ENCODE data around the gene ANKRD1.
A peak's percentile ranks its signal among the peaks of the same experiment; 100 is the strongest.
"Not testable (repeated sequence)": the region's sequence is repeated elsewhere in the genome, so short reads cannot be mapped to it uniquely, and the experiment has no call there.

Gene ANKRD1

DNA sequence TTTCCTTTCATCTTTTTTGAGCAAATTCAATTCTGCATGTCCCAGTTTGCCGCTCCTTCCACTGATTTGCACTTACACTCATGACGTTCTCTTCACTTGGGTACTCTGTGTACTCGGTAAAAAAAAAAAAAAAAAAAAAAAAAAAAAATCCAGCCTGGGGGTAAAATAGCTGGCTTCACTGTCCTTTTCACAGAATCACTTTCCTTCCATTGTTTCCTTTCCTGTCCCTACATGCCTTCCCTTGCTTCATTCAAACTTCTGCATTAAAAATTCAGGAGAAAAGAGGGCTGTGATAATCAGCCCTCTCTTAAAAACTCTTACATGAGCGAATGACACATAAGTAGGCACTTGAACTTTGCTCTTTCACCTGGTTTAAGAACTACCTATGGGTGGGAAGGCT is 8.7 kb downstream of the ANKRD1 start:
- DNase-seq = peak in 1 of 3 experiments; percentile 16

- peak; percentile 34 to 74 (median 62) for DNase-seq
Measured at GRCh38 chr10:90911133-90912051, 9.5 kb downstream of the ANKRD1 start.

DNA sequence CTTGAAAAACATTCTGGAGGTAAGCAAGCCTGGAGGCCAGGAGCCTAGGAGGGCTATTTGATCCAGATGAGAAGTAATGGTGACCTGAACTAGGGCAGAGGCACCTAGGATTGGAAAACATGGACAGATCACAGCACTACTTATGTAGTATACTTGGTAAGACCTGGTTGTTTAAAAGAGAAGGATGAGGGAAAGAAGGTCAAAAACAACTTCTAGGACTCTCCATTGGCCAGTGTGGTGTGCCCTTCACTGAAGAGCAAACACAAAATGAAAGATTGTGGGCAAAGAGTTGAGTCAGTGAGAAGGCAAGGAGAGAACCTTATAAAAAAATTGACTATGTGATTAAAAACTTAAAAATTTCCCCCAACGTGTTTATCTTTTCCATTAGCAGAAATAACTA is 14.3 kb downstream of the ANKRD1 start:
- no peak for DNase-seq

- no peak for DNase-seq
Measured at GRCh38 chr10:90905925-90906324, 15.0 kb downstream of the ANKRD1 start.

- not testable (repeated sequence) for DNase-seq
Measured at GRCh38 chr10:90896916-90897315, 24.0 kb downstream of the ANKRD1 start.

GRCh38 chr10:90893190-90893589 is 27.7 kb downstream of the ANKRD1 start:
- DNase-seq = no peak

- no peak for DNase-seq
Measured at GRCh38 chr10:90890347-90890746, 30.5 kb downstream of the ANKRD1 start.

DNA sequence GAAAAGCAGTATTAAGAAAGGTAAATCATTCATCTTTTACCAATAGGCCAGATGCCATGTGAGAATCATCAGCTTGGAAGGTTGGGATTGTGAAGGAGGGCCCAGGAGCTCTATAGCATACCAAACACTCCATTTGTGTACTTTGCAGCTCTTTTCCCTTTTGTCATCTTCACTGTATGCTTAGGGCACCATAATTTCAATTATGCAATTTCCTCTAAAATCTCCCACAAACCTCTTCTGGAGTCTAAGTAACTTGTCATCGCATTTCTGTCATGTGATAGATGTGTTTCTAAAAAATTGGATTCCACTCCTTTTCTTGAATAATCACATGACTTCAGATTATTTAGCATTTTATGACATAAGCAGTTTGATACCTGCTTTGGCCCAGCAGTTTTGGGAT is 31.3 kb downstream of the ANKRD1 start:
- no peak for DNase-seq

- DNase-seq = no peak
Measured at GRCh38 chr10:90888387-90888786, 32.5 kb downstream of the ANKRD1 start.

DNA sequence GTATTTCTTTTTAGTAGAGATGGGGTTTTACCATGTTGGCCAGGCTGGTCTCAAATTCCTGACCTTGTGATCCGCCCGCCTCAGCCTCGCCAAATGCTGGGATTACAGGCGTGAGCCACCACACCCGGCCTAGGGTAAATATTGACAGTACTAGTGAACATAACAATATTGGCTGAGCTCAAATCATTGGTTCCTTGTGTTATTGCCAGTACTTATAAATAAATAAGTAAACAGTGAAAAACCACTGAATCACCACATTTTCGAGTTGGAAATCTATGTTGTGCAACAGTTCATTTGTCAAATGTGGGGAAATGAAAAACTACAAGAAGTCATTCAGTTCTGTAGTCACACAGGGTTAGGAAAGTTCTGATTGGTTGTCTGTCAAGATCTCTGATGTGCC is 33.3 kb downstream of the ANKRD1 start:
- DNase-seq = no peak

DNA sequence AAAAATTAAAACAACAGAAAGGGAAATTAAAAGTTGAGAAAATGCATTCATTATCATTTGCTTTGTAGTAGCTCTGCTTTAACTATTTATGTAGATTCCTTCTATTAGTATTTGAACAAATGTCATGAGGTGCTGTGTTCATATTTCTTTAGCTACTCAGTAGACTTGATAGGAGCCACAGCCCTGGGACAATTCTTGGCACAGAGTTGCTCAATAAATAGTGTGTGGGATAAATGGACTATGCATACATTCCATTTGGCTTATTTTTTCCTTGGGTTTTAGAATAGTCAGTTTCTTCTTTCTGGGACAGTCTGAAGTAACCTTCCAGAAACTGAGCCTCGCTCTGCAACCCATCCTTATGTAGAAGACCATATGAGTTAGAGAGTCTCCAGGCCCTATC is 35.7 kb downstream of the ANKRD1 start:
- DNase-seq = no peak

DNA sequence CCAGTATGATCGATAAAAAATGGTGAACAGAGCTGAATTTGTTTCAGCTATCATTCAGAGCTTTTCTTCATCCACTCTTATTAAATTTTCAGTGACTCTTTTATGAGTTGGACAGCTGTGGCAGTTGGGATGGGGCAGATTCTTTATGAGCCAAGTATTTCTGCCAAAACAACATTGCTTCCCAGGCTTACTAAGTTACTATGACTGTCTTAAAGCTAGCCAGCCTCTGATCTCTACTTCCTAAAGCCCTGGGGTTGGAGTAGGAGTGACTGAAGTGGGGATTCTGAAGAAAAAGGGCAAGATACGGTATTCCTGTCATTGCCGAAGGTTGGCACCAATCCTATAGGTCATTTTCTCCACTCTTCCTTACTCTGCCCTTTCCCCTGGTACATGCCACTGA is 36.5 kb downstream of the ANKRD1 start:
- DNase-seq = no peak

DNA sequence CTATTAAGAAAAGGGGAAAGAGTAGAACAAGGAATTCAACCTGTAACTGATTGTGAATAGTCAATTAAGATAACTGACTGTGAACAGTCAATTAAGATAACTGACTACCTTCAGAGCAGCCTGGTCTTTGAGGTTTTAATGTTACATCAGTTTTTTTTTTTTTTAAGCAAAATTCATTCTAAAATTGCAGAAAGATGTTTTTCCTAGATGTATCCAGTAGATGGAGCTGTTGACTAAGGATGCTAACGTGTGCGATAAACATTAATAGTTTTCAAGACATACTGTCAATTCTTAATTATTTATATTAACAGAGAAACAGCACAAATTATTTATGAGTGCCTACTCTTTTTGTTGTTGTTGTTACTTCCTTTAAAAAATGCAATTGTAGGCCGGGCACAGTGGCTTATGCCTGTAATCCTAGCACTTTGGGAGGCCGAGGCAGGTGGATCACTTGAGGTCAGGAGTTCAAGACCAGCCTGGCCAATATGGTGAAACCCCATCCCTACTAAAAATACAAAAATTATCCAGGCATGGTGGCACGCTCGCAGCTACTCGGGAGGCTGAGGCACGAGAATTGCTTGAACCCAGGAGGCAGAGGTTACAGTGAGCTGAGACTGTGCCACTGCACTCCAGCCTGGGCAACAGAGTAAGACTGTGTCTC is 40.7 kb downstream of the ANKRD1 start:
- DNase-seq = peak in 2 of 3 experiments; percentile 6 to 41

DNA sequence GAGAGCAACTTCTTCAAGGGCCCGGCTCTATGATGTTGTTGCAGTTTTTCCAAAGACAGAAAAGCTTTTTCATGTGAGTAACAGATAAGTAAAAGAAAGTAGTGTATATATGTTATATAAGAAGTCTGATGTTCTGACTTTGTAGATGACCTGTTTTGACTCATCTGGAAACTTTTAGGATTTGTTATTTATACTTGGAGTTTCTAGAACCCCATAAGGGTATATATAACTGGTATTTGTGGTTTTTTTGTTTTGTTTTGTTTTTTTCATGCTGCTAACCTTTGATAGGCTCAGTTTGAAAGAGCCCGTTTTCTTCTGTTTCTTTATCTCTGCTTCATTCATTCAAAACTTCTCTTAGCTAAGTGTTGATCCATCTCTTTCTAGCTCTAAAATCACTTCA is 41.8 kb downstream of the ANKRD1 start:
- no peak for DNase-seq

DNA sequence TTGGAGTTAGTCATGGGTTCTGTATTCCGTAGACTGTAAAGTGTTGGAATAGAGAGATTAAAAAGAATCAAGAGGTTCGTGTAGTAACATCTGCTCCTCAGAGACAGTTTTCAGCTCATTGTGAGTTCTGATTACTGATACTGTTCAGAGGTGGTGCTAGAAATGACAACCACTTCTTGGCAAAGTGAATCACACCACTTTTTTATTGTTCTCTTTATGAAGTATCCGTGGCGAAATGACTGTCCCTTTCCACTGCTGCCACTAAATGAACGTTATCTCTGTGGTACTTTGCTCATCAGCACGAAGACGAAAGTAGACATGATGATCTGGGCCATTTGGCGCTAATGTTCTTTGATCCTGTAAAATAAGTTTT is 48.3 kb downstream of the ANKRD1 start:
- DNase-seq = peak in 1 of 3 experiments; percentile 11

GRCh38 chr10:90871766-90872647 is 48.9 kb downstream of the ANKRD1 start, which contains the start of gene RPP30:
TSS of gene RPP30 (plus strand) at chr10:90871974. CDS start at chr10:90871987, 13 bp downstream.
- peak; percentile 53 to 78 (median 74) for DNase-seq

DNA sequence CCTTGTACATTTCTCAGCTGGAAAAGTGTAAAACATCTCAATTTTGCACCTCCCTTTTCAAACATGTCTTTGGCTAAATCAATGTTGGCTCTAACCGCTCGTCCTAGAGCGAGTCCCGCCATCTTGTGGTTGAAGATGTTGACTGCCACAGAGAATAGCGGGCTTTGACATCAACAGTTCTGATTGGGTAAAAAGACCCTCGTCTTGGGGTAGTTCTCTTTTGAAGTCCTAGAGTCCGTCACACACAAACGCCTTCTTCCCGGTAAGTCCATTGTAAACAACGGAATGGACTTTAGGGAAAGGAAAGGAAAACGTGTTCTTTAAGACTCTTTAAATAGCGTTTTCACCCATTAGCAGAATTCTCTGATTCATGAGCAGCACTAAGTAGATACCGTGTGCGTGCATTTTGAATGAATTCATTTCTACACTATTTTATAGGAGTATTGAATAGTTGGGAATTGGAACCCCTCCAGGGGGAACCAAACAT is 49.6 kb downstream of the ANKRD1 start:
- DNase-seq = peak; percentile 25 to 74 (median 69)

DNA sequence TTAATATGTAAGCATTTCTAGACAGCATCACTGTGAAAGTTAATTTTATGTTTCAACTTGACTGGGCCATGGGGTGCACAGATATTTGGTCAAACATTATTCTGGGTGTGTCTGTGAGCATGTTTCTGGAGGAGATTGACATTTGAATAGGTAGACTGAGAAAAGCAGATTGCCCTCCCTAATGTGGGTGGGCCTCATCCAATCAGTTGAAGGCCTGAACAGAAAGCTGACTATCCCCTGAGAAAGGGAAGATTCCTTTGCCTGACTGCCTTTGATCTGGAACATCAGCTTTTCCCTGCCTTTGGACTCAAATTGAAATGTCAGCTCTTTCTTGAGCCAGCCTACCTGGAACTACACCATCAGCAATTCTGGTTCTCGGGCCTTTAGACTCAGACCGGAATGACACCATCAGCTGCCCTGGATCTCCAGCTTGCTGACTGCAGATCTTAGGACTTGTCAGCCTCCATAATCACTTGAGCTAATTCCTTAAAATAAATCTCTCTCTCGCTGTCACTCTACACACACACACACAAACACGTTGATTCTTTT is 54.8 kb downstream of the ANKRD1 start:
- DNase-seq = no peak

DNA sequence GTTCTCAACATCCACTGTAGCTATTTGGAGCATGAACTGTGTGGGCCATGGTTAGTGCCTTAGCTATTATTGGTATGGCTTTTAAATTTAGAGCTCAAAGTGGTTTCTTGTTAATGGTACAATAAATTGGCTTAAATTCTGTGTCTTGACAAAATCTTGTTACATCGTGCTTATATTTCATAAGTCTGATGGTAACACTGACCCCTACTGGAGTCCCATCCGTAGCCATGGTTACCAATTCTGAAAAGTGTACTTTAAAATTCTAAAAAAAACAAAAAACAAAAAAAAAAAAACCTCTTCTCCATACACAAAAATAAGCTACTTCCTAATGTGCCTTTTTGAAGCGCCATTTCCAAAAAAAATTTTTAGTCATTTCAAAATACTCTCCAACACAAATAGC is 55.5 kb downstream of the ANKRD1 start:
- no peak for DNase-seq

DNA sequence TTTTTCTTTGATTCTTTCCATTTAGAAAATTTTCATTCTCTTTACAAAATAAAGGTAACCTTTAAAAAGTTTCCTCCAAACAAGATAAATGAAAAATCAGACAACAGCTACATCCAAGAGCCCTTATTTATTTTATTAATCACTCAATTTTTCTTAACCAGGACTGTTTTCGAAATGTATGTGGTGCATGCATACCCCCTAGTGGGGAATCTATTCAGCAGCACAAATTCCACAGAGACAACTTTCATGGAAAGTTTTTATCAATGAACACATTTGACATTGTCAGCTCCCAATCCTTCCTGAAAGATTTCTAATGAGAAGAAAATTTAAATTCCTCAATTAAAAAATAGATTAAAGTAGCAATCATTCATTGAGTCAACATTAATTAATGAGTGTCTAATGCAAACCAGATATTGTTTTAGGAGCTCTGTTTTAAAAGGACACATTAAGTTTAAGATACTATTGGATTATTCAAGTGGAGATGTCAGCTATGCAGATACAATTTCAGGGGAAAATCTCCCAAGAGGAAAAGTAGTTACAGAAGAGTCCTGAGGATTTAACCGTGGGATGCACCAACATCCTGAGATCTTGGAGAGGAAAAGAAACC is 57.9 kb downstream of the ANKRD1 start:
- DNase-seq = peak in 2 of 3 experiments; percentile 3 to 22

Data from NCI-H1417 (cell line).